ENCODE measurements around the gene DCLK2.

DNA sequence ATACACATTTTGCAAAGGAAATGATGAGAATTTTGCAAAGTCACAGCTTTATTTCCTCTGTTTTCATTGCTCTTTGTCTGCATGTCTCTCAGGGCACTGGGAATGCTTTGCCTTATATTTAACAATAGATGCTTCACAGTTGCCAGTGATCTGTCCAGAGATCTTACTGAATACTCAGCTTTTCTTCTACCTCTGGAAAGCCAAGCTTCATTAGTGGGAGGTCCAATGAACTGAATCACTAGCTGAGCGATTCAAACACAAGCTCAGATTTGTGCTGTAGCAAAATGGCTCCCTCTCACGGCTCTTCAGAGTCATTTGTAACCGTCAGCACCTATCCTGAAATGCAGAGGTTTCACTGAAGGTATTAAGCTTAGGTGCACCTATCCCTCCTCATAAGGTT is 138.9 kb downstream of the DCLK2 start:
- no peak for TF ChIP-seq POLR2A (IDR thresholded peaks at IDR 0.05)
- TF ChIP-seq, protein P1, sequence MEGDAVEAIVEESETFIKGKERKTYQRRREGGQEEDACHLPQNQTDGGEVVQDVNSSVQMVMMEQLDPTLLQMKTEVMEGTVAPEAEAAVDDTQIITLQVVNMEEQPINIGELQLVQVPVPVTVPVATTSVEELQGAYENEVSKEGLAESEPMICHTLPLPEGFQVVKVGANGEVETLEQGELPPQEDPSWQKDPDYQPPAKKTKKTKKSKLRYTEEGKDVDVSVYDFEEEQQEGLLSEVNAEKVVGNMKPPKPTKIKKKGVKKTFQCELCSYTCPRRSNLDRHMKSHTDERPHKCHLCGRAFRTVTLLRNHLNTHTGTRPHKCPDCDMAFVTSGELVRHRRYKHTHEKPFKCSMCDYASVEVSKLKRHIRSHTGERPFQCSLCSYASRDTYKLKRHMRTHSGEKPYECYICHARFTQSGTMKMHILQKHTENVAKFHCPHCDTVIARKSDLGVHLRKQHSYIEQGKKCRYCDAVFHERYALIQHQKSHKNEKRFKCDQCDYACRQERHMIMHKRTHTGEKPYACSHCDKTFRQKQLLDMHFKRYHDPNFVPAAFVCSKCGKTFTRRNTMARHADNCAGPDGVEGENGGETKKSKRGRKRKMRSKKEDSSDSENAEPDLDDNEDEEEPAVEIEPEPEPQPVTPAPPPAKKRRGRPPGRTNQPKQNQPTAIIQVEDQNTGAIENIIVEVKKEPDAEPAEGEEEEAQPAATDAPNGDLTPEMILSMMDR (IDR thresholded peaks at IDR 0.05) = peak in 3 of 6 experiments; percentile 14 to 47 (median 19)
